Astrocyte (in vitro differentiated cells and primary cell): Measurements from ENCODE around the gene TOLLIP. TPM values are rescaled to one million over a fixed set of nuclear protein-coding genes. Genes with fewer than 3 reads are reported as not detected.

Source experiments
- DNase-seq: peaks from one replicate; pipeline ENCODE4 v3.0.0-alpha.2; 2010; ENCODE audit warnings: low read depth
- FAIRE-seq: peaks from 2 replicates; lab custom pipeline; 2011; peaks lifted over from hg19 to GRCh38; lab: Jason Lieb, UNC
- H2AFZ ChIP-seq: 2 replicates; pipeline ENCODE4 v1.6.0; 2012; ENCODE audit warnings: low read depth, low read length, inconsistent platforms
- H3K27ac ChIP-seq: 2 replicates; pipeline ENCODE4 v1.5.1; 2011; ENCODE audit warnings: low read depth, low read length, inconsistent platforms
- H3K27me3 ChIP-seq: 2 replicates; pipeline ENCODE4 v1.6.0; 2011; ENCODE audit warnings: low read length, inconsistent platforms; ENCODE audit not compliant: insufficient read depth
- H3K36me3 ChIP-seq: 2 replicates; pipeline ENCODE4 v1.5.1; 2011; ENCODE audit warnings: low read length, inconsistent platforms; ENCODE audit not compliant: insufficient read depth
- H3K4me1 ChIP-seq: 2 replicates; pipeline ENCODE4 v1.5.1; 2011; ENCODE audit warnings: low read length, inconsistent platforms; ENCODE audit not compliant: insufficient read depth
- H3K4me2 ChIP-seq: 2 replicates; pipeline ENCODE4 v1.6.0; 2012; ENCODE audit warnings: low read length, inconsistent platforms
- H3K4me3 ChIP-seq: 2 replicates; pipeline ENCODE4 v1.5.1; 2011; ENCODE audit warnings: low read depth, mild to moderate bottlenecking, low read length, inconsistent platforms; ENCODE audit not compliant: insufficient read depth
- H3K79me2 ChIP-seq: 2 replicates; pipeline ENCODE4 v1.6.0; 2012; ENCODE audit warnings: mild to moderate bottlenecking, low read length, inconsistent platforms; ENCODE audit not compliant: insufficient read depth
- H3K9ac ChIP-seq: 2 replicates; pipeline ENCODE4 v1.6.0; 2012; ENCODE audit warnings: mild to moderate bottlenecking, low read length, inconsistent platforms
- H3K9me3 ChIP-seq: 2 replicates; pipeline ENCODE4 v1.5.1; 2012; ENCODE audit warnings: low read depth, mild to moderate bottlenecking, low read length, inconsistent platforms; ENCODE audit not compliant: insufficient read depth
- H4K20me1 ChIP-seq: 2 replicates; pipeline ENCODE4 v1.6.0; 2012; ENCODE audit warnings: low read length, inconsistent platforms; ENCODE audit not compliant: insufficient read depth
- H3K27ac Mint-ChIP-seq: one replicate; pipeline ENCODE4 v1.8.0; 2021; ENCODE audit warnings: mild to moderate bottlenecking, mixed read lengths; ENCODE audit not compliant: unreplicated experiment
- H3K27me3 Mint-ChIP-seq: one replicate; pipeline ENCODE4 v1.8.0; 2021; ENCODE audit warnings: low read depth, mixed read lengths; ENCODE audit not compliant: unreplicated experiment
- H3K36me3 Mint-ChIP-seq: one replicate; pipeline ENCODE4 v1.8.0; 2021; ENCODE audit warnings: low read depth, mixed read lengths; ENCODE audit not compliant: unreplicated experiment
- H3K4me1 Mint-ChIP-seq: one replicate; pipeline ENCODE4 v1.8.0; 2021; ENCODE audit warnings: low read depth, mixed read lengths; ENCODE audit not compliant: unreplicated experiment
- H3K4me3 Mint-ChIP-seq: one replicate; pipeline ENCODE4 v1.8.0; 2021; ENCODE audit warnings: mild to moderate bottlenecking, moderate library complexity, mixed read lengths; ENCODE audit not compliant: unreplicated experiment
- H3K9me3 Mint-ChIP-seq: one replicate; pipeline ENCODE4 v1.8.0; 2021; ENCODE audit warnings: mild to moderate bottlenecking, mixed read lengths; ENCODE audit not compliant: unreplicated experiment
- CTCF ChIP-seq: IDR thresholded peaks from 2 replicates; pipeline ENCODE4 v1.5.1; 2011; ENCODE audit warnings: low read depth, mild to moderate bottlenecking, inconsistent platforms, low read length, moderate library complexity; ENCODE audit not compliant: insufficient read depth
- EZH2 ChIP-seq: IDR thresholded peaks from 2 replicates; pipeline ENCODE4 v1.6.1; 2012; ENCODE audit warnings: mild to moderate bottlenecking, low read length, inconsistent platforms; ENCODE audit not compliant: insufficient read depth
- total RNA-seq: library from RNA; stranded (reverse); gene quantifications from 2 replicates; pipeline ENCODE4 v1.2.1, GENCODE V29; 2021

Gene TOLLIP
- total RNA-seq, 1 donor from 2014 or later = 46.4 TPM

GRCh38 chr11:1340111-1340510, 30.7 kb upstream of the TOLLIP start:
- H3K4me3 ChIP-seq = no peak overlapping the region
- H3K4me1 ChIP-seq = peaks cover 6% of the 10 kb centered on the region
- no peaks in the 10 kb centered on the region for H3K36me3 ChIP-seq
- no peak for FAIRE-seq
- Mint-ChIP-seq H3K27ac (no peak overlapping the region), H3K36me3 (no peaks in the 10 kb centered on the region), H3K27me3 (peaks cover 23% of the 10 kb centered on the region), H3K4me3 (no peak overlapping the region), H3K4me1 (no peaks in the 10 kb centered on the region), H3K9me3 (peaks cover 3% of the 10 kb centered on the region)
- H3K27me3 ChIP-seq = peaks cover 4% of the 10 kb centered on the region
- H3K9ac ChIP-seq = no peak overlapping the region
- no peaks in the 10 kb centered on the region for H4K20me1 ChIP-seq
- DNase-seq = no peak
- no peak overlapping the region for H3K4me2 ChIP-seq
- TF ChIP-seq CTCF (no peak), EZH2 (no peak)
- no peaks in the 10 kb centered on the region for H3K9me3 ChIP-seq
- no peak overlapping the region for H2AFZ ChIP-seq
- no peak overlapping the region for H3K27ac ChIP-seq
- no peaks in the 10 kb centered on the region for H3K79me2 ChIP-seq

- no peak overlapping the region for H2AFZ ChIP-seq
- FAIRE-seq (no peak), DNase-seq (no peak)
- no peak overlapping the region for H3K4me3 Mint-ChIP-seq
- H3K27ac ChIP-seq = no peak overlapping the region
- no peak overlapping the region for H3K9ac ChIP-seq
- no peaks in the 10 kb centered on the region for H3K36me3 ChIP-seq
- H3K9me3 ChIP-seq = no peaks in the 10 kb centered on the region
- no peak for TF ChIP-seq CTCF
- TF ChIP-seq EZH2 = no peak
- H3K4me1 Mint-ChIP-seq = no peaks in the 10 kb centered on the region
- no peak overlapping the region for H3K4me2 ChIP-seq
- peaks cover 4% of the 10 kb centered on the region for H3K27me3 ChIP-seq
- H3K27me3 Mint-ChIP-seq = peaks cover 25% of the 10 kb centered on the region
- H4K20me1 ChIP-seq = no peaks in the 10 kb centered on the region
- H3K36me3 Mint-ChIP-seq = no peaks in the 10 kb centered on the region
- H3K9me3 Mint-ChIP-seq = peaks cover 5% of the 10 kb centered on the region
- H3K79me2 ChIP-seq = no peaks in the 10 kb centered on the region
- H3K4me3 ChIP-seq = no peak overlapping the region
- H3K4me1 ChIP-seq = peaks cover 6% of the 10 kb centered on the region
- H3K27ac Mint-ChIP-seq = no peak overlapping the region
These were observed 29.7 kb upstream of the TOLLIP start for GRCh38 chr11:1339066-1339675.
